Non-pigmented ciliary epithelial cell (primary cell): ENCODE measurements around the gene ACRBP.

ENCODE experiments used
- DNase-seq: peaks from one replicate; pipeline ENCODE4 v3.0.0-alpha.2; 2010; ENCODE audit warnings: low read depth

The ACRBP gene

DNA sequence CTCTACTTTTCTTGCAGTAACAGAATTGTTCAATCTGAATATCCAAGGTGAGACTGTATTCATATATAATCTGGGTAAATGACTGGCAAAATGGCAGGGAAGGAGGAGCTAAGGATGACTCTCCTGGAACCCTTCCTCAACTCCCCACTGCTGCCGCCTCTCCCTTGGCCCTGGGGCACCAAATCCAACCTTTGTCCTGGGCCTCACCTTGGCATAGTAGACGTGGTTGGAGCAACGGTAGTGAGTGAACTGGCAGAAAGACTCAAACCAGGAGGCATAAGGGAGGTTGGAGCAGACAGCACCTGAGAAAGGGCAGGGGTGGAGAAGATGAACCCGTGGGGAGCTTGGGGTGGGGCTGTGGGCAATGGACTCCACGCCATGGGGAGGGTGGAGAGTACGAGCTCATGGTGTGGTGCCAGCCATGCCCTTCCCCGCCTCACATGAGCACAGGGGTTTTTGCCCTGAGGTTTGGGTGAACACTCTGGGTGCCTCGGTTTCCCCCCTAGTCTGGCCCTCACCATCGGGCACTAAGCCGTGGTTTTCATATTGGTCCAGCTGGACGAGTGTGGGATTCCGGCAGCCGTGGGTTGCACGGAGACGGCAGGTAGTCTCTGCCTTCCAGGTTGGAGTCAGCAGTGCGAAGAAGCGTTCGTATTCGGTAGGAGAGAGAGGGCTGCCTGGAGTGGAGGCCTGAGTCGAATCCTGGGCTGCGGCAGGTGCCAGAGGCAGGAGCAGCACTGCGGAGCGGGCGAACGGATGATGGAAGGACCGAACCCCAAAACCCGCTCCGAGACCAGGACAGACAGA is 753 bp downstream of the ACRBP start:
- DNase-seq = no peak

DNA sequence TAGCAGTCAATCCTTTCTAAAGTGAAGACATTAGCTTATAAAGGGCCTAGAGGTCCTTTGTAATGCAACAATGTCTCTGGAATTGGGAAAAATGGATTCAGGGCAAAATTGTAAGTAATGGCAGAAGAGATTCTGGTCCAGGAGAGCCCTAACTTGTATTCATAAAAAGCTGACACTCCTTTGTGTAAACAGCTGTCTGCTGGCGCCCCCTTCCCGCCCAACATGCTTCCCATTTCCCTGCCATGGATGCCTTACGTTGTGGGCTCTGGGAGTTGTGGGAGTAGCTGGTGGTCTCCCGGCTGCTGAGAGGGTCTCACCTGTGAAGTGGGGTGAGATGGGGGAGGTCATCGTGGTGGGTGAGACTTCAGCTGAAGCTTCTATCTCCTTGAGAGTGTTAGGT is 2.3 kb downstream of the ACRBP start:
- no peak for DNase-seq

DNA sequence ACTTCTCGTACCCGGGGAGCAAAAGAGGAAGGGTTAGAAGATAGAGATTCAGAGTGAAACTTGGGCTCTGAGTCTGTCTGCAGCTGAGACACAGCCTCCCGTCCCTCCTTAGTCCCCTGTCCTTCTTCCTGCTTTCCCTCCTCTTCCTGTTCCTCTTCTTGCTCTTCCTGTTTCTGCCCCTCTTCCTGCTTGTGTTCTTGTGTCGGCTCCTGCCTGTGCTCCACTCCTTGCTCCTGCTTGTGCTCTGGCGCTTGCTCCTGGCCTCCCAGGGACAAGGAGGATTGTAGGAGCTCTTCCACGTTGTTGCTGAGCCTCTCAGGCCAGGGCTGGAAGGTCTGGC is 3.0 kb downstream of the ACRBP start:
- no peak for DNase-seq

DNA sequence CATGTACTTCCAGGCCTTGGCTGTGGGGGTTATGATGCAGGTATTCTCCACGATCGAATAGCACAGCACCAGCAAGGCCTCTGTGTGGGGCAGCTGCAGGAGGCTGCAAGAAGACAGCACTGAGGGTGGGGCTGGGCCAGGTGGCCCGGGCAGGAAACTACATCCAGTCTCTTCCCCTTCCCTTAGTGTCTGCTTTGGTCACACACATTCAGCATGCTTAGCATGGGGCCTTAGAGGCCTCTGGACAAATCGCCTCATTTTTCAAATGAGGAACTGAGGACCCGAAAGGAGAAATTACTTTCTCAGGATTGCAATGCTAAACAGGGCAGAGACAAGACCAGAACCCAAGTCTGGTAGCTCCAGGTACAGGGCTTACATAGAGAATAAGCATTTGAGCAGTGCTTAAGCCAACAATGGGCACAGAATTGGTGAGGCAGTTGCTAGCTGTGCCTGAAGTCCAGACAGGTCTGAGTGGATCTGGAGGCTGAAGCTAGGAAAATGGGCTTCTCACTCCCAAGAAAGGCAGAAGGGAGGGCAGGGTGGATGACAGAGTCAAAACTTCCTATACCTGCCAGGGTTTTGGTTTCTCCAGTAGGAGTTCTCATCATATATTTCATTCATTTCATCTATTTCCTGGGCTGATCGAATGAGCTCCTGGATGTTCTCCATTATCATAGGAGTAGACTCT is 3.5 kb downstream of the ACRBP start:
- DNase-seq = no peak

DNA sequence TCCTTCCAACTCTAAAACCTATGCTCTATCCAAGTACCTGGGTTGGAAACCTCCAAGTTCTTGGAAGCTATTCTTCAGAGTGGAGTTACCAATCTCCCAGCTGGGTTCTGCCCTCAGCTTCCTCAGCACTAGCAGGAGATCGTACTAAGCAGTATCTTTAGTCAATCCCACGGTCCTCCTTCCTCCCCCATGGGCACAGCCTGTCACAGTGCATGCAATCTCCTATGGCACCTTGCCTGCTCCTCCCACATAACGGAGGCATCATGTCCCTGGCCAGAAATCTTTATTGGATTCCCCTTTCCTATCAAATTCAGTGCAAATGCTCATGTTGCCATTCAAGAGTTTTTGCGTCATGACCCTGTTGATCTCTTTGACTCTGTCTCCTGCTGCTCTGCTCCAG is 6.1 kb downstream of the ACRBP start:
- DNase-seq = no peak

DNA sequence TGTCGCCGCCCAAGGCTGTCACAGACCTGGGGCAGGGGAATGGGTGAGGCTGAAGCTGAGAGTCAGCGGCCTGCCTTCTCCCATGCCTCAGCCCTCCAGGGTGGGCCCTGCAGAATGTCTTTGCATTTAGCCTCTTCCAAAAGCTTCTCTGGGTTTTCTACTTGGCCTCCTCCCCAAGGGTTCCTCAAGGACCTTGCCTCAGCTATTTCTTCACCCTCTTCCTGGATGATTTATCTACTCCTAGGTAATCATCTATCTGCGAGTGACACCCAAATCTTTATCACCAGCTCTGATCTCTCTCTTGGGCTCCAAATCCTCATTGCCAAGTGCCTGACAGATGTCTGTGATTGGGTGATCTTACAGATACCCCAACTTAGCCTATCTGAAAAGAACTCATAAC is 6.7 kb downstream of the ACRBP start:
- DNase-seq = no peak

DNA sequence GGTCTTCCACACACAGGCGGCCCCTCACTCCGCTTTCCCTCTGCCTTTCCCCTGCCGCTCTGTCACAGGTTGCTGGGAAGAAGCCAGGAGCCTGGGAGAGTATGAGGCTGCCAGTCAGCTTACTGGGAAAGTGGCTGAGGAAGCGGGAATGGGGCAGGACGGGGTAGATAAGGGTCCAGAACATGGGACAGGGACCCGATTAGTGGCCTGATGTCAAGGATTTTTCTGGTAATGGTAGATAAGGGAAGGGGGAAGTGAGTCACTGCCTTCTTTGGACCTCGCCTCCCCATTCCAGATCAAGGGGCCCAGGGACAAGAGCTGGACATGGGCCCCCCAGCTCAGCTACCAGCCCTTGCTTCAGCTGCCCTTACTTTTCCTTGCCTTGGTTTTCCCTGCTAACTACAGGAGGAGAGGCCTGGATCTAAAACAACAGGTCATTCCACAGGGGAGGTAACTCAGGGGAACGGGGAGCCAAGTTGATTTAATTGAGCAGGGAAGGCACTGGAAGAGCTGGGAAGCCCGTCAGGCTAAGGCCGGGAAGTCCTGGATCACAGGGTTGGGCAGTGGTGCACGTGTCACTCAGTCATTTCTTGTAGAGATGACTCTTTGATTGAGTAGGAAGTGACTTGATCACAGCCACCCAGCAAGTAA is 8.0 kb downstream of the ACRBP start:
- DNase-seq = no peak

DNA sequence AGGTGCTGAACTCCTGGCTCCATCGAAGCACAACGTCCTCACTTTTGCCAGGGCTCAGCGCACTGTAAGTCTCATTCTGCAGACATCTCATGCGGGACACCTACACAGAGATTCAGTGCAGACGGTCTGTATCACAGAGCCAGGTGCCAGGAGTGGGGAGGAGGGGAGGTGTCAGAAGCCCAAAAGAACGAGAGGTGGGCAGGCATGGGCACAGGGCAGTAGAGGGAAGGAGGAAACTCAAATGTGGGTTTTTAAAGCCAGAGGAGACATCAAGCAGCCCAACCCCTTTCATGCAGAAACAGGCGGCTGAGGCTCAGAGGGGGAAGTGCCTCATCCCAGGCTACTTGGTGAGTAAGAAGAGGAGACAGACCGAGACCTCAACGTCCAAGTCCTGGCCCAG is 8.9 kb downstream of the ACRBP start:
- no peak for DNase-seq

DNA sequence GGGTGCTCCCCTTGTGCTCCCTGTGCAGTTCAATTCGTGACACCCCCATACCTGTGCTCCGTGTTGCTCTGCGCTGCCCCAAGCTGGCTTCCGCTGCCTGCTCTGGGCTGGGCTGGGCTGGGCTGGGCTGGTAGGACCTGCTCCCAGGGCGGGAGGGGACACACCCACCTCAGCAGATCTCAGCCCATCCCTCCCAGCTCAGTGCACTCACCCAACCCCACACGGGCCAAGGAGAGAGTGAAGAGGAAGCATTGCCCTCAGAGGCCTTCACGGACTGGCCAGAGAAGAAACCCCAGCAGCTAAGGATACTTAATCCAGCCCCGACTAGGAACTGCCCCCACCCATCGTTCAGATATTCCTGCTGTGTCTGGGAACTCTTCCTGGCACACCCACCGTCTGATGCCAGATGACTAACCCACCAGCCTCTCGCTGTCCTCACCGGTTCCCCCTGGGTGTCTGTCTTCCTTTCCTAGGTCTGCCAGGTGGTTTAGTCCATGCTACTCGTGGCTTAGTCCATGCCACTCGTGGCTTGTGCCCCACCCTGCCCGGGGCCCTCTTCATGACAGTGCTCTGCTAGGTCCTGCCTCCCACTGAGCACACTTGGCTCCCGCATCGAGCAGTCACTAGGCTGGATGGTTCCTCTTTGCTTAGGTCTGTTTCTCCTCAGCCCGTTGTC is 11.2 kb downstream of the ACRBP start, which contains the start of gene LPAR5:
LPAR5 (minus strand) TSS at position 104 of the 676 bp plus-strand sequence. CDS start 14,711 bp downstream, outside the sequence.
- DNase-seq = no peak

DNA sequence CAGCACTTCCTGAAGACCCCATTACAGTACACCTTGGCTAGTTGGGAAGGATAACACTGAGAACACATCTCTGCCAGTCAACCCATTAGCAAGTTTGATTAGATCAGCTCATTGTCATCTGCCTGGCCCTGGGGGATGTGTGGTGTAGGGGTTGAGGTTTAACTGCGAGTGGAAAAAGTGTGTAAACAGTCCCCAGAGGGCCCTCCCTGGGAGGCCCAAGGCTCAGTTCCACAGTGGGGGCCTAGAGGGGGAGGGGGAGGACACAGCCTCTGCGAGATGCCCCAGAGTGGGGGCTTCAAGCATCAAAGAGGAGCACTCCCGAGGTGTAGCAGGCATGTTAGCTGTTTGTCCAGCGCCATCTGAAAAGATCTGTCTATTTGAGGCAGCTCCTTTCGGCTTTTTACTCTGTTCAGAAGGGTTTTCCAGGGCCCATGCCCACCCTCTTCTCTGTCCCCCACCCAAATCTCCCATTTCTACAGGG is 11.8 kb downstream of the ACRBP start:
- no peak for DNase-seq

DNA sequence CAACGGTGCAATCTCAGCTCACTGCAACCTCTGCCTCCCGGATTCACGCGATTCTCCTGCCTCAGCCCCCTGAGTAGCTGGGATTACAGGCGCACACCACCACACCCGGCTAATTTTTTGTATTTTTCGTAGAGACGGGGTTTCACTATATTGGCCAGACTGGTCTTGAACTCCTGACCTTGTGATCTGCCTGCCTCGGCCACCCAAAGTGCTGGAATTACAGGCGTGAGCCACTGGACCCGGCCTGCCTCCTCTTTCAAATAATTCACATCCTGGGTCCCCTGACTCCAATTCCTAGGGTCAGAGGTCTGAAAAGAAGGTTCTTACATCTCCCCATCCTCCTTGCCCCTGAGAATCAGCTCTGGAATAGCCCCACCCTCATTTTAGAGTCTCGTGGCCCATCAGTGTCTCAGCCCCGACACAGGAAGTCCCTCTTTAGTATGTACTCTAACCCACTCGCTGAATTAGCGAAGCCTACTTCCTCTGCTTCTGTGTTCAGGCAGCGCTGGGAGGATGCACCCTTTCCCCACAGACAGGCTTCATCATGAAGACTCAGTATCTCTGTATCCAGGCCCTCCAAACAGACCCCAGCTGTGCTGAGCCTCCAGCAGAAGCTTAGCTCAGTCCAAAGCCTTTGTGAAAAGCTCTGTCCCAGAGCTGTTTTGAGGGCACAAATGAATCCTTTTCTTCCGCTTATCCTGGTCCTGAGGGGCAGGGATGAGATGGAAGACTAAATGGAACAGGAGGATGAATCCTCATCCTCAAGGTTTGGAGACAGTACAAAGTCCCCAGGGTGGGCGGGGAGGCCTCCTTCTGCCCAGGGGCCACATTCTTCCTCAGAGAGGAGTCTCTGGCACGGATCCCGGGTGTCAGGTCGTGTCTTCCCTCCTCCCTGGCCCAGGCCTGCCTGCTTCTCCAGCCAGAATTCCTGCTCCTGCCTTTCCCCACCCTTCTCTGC is 14.9 kb downstream of the ACRBP start:
- DNase-seq = no peak

DNA sequence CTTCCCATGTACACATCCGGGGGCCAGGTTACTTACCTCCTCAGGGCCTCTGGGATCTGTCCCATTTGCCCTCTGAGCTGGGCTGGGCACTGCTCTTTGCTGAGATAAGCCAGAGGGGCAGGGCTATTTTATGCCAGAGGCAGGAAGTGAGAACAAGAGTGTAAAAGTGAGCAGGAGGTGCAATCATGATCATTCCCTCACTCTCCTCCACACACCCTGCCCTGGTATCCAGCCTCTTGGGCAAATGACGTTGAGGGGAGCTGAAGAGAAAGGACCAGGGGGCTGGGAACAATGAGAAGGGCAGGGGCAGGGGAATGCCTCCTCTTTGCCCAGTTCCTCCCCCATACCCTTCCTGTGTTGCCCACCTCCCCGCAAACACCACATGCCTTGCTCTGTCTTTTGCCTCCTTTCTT is 15.7 kb downstream of the ACRBP start:
- no peak for DNase-seq

DNA sequence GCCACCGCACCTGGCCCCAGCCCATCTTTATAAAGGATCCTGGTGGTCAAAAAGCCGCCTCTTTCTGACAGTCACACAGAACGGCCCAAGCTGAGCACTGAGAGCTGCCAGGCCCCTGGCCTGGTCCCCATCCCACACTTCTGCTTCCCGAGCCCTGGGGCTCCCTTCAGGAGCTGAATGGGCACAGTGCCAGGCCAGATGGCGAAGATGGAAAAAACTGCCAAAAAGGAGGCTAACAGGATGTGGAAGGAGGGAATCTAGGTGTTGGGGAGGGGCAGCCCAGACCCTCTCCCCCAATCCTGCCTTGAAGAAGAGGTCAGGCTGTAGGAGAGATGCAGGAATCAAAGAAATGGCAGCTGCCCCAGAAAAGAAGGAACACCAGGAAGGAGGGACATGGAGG is 16.5 kb downstream of the ACRBP start:
- no peak for DNase-seq

DNA sequence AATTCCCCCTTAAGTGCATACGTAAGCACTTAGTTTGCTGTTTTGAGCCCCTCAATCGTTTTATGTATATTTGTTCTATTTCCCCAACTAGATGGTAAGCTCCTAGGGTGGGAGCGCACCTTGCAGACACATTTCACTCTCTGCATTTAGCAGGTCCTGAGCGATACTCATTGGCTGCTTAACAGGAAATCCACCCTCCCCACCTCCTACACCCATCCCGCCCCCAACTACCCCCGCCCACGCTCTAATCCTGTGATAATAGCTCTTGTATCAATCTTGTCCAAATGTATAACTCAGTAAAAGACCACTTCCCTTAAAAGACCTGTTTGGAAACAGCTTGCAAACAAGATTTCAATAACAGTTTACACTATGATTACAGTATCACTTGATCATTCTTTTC is 19.6 kb downstream of the ACRBP start:
- no peak for DNase-seq

DNA sequence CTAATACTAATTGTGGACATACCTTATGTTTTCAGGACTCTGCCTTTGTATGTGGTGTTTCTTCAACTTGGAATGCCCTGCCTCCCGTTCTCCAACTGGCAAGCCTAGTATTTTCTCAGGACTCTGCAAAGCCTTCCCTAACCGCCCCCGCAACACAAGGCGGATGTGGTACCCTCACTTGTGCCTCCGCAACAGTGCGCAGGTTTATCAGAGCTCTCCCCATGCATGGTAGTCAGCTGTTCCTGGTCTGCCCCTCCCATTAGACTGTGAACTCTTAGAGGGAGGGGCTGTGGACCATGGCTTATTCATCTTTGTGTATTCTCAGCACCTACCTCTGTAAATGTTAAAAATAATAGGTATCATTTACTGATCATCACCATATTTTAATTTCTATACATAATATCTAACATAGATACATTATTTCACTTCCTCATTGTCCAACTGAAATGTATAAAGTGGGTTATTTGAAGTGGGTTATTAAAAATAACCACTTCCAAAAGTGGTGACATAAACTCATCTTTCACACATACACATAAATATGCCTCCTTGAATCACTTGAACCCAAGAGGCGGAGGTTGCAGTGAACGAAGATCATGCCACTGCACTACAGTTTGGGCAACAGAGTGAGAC is 20.5 kb downstream of the ACRBP start:
- no peak for DNase-seq

DNA sequence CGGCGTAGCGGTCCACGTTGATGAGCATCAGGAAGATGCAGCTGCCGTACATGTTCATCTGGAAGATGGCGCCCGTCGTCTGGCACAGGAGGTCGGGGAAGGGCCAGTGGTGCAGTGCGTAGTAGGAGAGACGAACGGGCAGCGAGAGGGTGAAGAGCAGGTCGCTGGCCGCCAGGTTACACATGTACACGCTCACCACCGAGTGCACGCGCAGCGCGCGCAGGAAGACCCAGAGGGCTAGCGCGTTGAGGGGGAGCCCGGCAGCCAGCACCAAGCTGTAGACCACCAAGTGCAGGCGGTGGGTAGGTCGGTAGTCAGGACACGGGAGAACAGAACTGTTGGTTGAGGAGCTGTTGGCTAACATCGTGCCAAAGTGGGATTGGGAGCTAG is 26.4 kb downstream of the ACRBP start:
- DNase-seq = no peak

DNA sequence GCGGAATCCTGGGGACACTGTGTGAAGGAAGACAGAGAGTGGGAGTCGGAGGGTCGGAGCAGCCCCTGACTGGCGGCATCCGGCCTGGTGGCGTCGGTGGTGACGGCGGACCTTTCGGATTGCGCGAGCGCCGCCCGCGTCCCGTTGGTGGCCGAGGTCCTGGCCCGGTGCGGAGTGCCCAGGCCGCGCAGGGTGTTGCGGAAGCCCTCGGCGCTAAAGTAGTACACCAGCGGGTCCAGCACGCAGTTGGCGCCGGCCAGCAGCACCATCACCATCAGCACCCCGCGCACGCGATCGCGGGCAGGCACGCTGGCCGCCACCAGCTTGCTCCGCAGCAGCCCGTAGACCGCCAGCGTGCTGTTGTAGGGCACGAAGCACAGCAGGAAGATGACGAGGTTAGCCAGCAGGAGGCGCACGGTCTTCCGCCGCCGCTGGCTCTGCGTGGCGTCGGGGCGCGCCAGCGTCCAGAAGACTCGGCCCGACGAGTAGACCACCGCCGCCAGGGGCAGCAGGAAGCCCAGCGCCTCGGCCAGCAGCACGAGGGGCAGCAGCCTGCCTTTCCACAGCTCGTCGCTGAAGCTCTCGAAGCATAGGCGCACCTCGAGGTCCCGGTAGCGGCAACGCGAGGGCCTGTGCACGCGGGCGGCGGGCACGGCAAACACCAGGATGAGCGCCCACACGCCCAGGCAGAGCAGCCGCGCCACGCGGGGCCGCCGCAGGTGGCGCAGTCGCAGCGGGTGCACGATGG is 26.9 kb downstream of the ACRBP start:
- no peak for DNase-seq

DNA sequence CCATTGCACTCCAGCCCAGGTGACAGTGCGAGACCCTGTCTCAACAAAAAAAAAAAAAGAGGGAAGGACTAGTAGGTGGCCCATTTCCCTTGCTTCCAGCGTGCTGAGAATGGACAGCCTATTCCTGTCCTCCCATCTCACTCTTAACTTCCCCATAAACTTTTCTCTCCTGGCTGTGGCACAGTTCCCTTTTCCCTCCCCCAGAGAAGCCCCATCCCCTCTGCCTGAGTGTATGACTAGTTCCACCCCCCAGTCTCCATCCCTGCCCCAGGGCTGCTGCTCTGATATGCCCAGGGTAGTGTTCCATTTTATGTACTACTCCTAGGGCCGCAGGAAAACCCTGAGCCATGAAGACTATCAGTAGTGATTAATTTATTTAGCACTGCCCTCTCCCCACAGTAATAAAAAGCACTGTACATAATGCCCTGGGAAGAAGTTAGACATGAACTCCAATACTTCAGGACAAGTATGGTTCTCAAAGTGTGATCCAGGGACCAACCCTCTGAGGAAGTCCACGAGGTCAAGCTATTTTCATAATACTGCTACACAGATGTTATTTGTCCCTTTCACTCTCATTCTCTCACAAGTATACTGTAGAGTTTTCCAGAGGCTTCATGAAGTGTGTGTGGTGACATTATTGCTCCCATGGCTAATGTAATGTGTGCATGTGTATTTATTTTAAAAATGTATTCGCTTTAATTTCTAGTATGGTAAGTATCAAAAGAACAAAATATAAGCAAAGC is 28.6 kb downstream of the ACRBP start:
- no peak for DNase-seq

DNA sequence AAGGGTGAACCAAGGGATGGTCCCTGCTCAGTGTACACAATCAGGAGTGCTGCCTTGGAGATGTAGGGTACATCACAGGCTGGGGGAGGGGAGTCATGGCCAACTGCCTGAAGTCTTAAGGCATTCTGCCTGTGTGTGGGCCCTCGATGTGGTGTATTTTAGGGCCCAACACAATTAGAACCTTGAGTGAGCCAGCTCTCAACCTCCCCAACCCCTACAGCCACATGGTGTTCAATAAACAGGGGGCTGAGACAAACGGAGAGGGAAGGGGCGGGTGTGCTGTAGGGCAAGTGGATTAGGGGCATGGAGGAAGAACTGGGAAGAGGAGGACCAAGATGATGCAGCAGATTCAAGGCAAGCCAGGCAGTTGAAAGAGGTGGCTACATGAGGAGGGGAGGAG is 31.4 kb downstream of the ACRBP start:
- DNase-seq = no peak
